Measurements from ENCODE around the gene TEDC1.

Gene TEDC1

GRCh38 chr14:105456736-105457617 is 34.1 kb upstream of the TEDC1 start (continued):
- no peak for TF ChIP-seq TSHZ2 (CRISPR knock-in tag; IDR thresholded peaks at IDR 0.05)
- TF ChIP-seq TOX (CRISPR knock-in tag; IDR thresholded peaks at IDR 0.05; ENCODE audit: borderline replicate concordance), result no peak

GRCh38 chr14:105458010-105458409 is 33.0 kb upstream of the TEDC1 start:
- ATAC-seq, result no peak
- TF ChIP-seq BACH2 (CRISPR knock-in tag; IDR thresholded peaks at IDR 0.05; ENCODE audit: borderline replicate concordance), result no peak
- TF ChIP-seq CREB5 (CRISPR knock-in tag; IDR thresholded peaks at IDR 0.05; ENCODE audit: low read depth), result no peak
- TF ChIP-seq ISL1 (CRISPR knock-in tag; IDR thresholded peaks at IDR 0.05), result no peak
- TF ChIP-seq ESRRG (CRISPR knock-in tag; IDR thresholded peaks at IDR 0.05), result no peak
- no peak for TF ChIP-seq TSHZ2 (CRISPR knock-in tag; IDR thresholded peaks at IDR 0.05)
- no peak for TF ChIP-seq CSDC2 (CRISPR knock-in tag; IDR thresholded peaks at IDR 0.05)
- no peak for TF ChIP-seq POU6F1 (CRISPR knock-in tag; IDR thresholded peaks at IDR 0.05; ENCODE audit: borderline replicate concordance, low read depth)
- TF ChIP-seq OSR1 (CRISPR knock-in tag; IDR thresholded peaks at IDR 0.05), result no peak
- no peak for TF ChIP-seq CSRNP3 (CRISPR knock-in tag; IDR thresholded peaks at IDR 0.05)
- no peak for TF ChIP-seq TCF4 (CRISPR knock-in tag; IDR thresholded peaks at IDR 0.05; ENCODE audit: borderline replicate concordance)
- TF ChIP-seq SNAI2 (CRISPR knock-in tag; IDR thresholded peaks at IDR 0.05), result no peak
- TF ChIP-seq ZNF70 (CRISPR knock-in tag; IDR thresholded peaks at IDR 0.05), result no peak
- TF ChIP-seq PPARA (CRISPR knock-in tag; IDR thresholded peaks at IDR 0.05; ENCODE audit: borderline replicate concordance), result no peak
- no peak for TF ChIP-seq ARNTL (CRISPR knock-in tag; IDR thresholded peaks at IDR 0.05; ENCODE audit: borderline replicate concordance, low read depth)
- no peak for TF ChIP-seq ZFP3 (CRISPR knock-in tag; IDR thresholded peaks at IDR 0.05)
- TF ChIP-seq ZFP30 (CRISPR knock-in tag; IDR thresholded peaks at IDR 0.05), result no peak

- TF ChIP-seq BACH2 (CRISPR knock-in tag; IDR thresholded peaks at IDR 0.05; ENCODE audit: borderline replicate concordance), result no peak
- TF ChIP-seq CREB5 (CRISPR knock-in tag; IDR thresholded peaks at IDR 0.05; ENCODE audit: low read depth), result no peak
- no peak for TF ChIP-seq CSDC2 (CRISPR knock-in tag; IDR thresholded peaks at IDR 0.05)
- ATAC-seq, result no peak
Observed at GRCh38 chr14:105458571-105458970, 32.5 kb upstream of the TEDC1 start.

Measured in SK-N-SH treated with all-trans-retinoic acid at 6 μM for 48 hours (cell line).